ENCODE data around the gene OSBPL2. TPM values are rescaled to one million over a fixed set of nuclear protein-coding genes. Genes with fewer than 3 reads are reported as not detected.

Gene OSBPL2
- total RNA-seq, 1 experiment from 2014 or later, result 26.3 TPM

DNA sequence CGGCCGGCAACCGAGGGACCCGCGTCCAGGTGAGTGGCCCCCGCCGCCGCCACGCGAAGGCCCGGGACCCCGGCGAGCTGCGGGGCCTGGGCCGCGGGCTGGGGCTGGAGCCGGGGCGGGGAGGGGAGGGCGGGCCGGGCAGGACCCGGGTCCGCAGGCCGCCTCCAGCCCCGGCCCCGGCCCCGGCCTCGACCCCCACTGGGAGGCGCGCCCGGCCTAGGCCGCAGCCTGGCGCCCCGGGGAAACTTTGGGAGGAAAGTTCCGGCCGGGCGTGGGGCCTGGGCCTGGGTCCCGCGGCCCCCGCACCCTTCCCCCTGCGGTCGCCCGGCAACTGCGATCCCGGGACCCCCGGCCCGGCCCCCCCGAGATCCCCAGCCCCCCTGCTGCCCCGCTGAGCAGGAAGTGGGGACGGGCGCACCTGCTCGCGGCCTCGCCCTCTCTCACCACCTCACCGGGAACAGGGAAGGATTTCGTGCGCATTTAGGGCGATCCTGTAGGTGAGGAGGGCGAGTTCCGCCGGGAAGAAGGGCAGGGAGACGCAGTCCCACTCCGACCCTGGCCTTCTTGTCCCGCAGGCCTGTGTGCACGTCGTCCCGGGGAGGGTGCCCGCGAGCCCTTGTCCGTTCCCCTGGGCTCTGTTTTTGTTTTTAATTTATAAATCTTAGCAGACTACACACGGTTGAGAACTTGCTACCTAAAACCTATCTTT lies 402 bp downstream of the OSBPL2 start:
- intact Hi-C loops (cut with micrococcal nuclease; ENCODE audit: unreplicated experiment), result no loop called here

DNA sequence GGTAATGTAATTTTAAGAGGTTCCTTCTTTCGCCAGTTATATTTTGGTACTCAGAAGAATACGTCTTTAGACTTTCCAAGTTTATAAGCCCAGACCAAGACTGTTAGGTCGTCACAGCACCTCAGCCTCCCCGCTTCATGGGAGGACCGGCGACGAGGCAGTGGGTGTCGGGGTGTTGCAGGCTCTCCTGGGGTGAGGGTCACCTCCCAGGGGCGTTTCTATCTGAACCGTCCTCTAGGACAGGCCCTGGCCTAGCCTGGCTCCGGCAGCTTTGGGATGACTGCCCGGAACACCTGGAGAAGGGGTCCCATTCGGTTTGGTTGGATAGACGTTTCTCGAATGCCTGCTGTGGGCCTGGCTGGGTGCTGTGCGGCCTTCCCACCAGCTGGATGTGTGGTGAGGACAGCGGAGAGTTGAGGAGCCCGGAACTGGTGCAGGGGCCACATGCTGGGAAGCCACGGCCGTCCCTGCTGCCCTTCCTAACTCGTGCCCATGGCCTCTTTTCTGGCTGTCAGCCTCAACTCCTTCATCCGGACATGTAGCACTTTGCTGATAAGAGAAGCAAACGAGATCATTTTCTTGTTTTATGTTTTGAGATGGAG lies 1.1 kb downstream of the OSBPL2 start:
- ChIA-PET POLR2A (ENCODE audit: low non-redundant PET) (no interaction called here), CTCF (no interaction called here)
- H3K27ac ChIP-seq (ENCODE audit: low read depth, low read length, poor library complexity, severe bottlenecking), result peak overlapping the region; percentile 63
- TF ChIP-seq, protein P1, sequence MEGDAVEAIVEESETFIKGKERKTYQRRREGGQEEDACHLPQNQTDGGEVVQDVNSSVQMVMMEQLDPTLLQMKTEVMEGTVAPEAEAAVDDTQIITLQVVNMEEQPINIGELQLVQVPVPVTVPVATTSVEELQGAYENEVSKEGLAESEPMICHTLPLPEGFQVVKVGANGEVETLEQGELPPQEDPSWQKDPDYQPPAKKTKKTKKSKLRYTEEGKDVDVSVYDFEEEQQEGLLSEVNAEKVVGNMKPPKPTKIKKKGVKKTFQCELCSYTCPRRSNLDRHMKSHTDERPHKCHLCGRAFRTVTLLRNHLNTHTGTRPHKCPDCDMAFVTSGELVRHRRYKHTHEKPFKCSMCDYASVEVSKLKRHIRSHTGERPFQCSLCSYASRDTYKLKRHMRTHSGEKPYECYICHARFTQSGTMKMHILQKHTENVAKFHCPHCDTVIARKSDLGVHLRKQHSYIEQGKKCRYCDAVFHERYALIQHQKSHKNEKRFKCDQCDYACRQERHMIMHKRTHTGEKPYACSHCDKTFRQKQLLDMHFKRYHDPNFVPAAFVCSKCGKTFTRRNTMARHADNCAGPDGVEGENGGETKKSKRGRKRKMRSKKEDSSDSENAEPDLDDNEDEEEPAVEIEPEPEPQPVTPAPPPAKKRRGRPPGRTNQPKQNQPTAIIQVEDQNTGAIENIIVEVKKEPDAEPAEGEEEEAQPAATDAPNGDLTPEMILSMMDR (conservative IDR thresholded peaks at IDR 0.05; ENCODE audit: low read depth, low read length), result no peak
- no peak for TF ChIP-seq EZH2 (IDR thresholded peaks at IDR 0.05; ENCODE audit: borderline replicate concordance, low read depth, low read length, poor library complexity, severe bottlenecking)
- no peaks in the 10 kb centered on the region for H3K36me3 ChIP-seq (ENCODE audit: insufficient read depth, low read length, poor library complexity, severe bottlenecking)
- no TSS peak for BruUV-seq (replicated peaks)
- H3K9me3 ChIP-seq (ENCODE audit: low read depth, low read length, poor library complexity, severe bottlenecking), result no peaks in the 10 kb centered on the region
- H3K27me3 ChIP-seq (replicated peaks; ENCODE audit: insufficient read depth, low read depth, low read length, poor library complexity), result no peaks in the 10 kb centered on the region
- no peaks in the 10 kb centered on the region for H3K4me1 ChIP-seq (ENCODE audit: insufficient read depth, low read length, poor library complexity, severe bottlenecking)
- H3K4me3 ChIP-seq (ENCODE audit: low read depth, low read length, poor library complexity, severe bottlenecking), result peak overlapping the region; percentile 73
- intact Hi-C loops (cut with micrococcal nuclease; ENCODE audit: unreplicated experiment), result no loop called here
- DNase-seq (ENCODE audit: low spot score), result no peak

More for the DNA sequence above, 402 bp downstream of the OSBPL2 start:
- ChIA-PET CTCF (no interaction called here), POLR2A (ENCODE audit: low non-redundant PET) (no interaction called here)
- peak overlapping the region; percentile 63 for H3K27ac ChIP-seq (ENCODE audit: low read depth, low read length, poor library complexity, severe bottlenecking)
- no peaks in the 10 kb centered on the region for H3K36me3 ChIP-seq (ENCODE audit: insufficient read depth, low read length, poor library complexity, severe bottlenecking)
- peak overlapping the region; percentile 73 for H3K4me3 ChIP-seq (ENCODE audit: low read depth, low read length, poor library complexity, severe bottlenecking)
- H3K27me3 ChIP-seq (replicated peaks; ENCODE audit: insufficient read depth, low read depth, low read length, poor library complexity), result no peaks in the 10 kb centered on the region
- no TSS peak for BruUV-seq (replicated peaks)
- DNase-seq (ENCODE audit: low spot score), result no peak
- no peak for TF ChIP-seq EZH2 (IDR thresholded peaks at IDR 0.05; ENCODE audit: borderline replicate concordance, low read depth, low read length, poor library complexity, severe bottlenecking)
- H3K9me3 ChIP-seq (ENCODE audit: low read depth, low read length, poor library complexity, severe bottlenecking), result no peaks in the 10 kb centered on the region
- H3K4me1 ChIP-seq (ENCODE audit: insufficient read depth, low read length, poor library complexity, severe bottlenecking), result no peaks in the 10 kb centered on the region

DNA sequence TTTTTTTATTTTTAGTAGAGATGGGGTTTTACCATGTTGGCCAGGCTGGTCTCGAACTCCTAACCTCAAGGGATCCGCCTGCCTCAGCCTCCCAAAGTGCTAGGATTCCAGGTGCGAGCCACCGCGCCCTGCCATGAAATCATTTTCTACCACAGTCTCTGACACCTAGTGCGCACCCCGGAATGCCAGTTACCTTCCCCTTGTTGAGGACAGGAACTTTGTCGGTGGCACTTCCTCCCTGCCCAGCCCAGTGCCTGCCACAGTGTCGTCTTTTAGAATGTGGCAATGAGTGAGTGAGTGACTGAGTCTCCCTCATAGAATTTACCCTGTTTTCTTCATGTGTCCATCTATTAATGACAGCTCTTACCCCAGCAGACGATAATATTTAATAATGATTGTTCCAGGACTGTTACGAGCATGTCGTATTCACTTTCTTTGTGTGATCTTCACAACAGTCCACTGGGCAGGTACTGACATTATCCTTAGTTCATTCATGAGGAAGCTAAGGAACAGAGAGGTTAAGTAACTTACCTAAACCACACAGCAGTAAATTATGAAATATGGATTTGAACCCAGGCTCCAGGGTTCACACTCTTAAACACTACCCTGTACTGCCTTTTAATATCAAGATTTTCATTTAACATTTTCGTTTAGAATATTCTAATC lies 1.8 kb downstream of the OSBPL2 start:
- TSS peak; percentile 47 for BruUV-seq (replicated peaks)
- DNase-seq (ENCODE audit: low spot score), result no peak
- H3K36me3 ChIP-seq (ENCODE audit: insufficient read depth, low read length, poor library complexity, severe bottlenecking), result no peaks in the 10 kb centered on the region
- ChIA-PET CTCF (no interaction called here), POLR2A (ENCODE audit: low non-redundant PET) (no interaction called here)
- no peaks in the 10 kb centered on the region for H3K4me1 ChIP-seq (ENCODE audit: insufficient read depth, low read length, poor library complexity, severe bottlenecking)
- no peak for TF ChIP-seq EZH2 (IDR thresholded peaks at IDR 0.05; ENCODE audit: borderline replicate concordance, low read depth, low read length, poor library complexity, severe bottlenecking)
- TF ChIP-seq, protein P1 (conservative IDR thresholded peaks at IDR 0.05; ENCODE audit: low read depth, low read length), result no peak
- H3K9me3 ChIP-seq (ENCODE audit: low read depth, low read length, poor library complexity, severe bottlenecking), result no peaks in the 10 kb centered on the region
- no peak overlapping the region for H3K4me3 ChIP-seq (ENCODE audit: low read depth, low read length, poor library complexity, severe bottlenecking)
- no peak overlapping the region for H3K27ac ChIP-seq (ENCODE audit: low read depth, low read length, poor library complexity, severe bottlenecking)
- H3K27me3 ChIP-seq (replicated peaks; ENCODE audit: insufficient read depth, low read depth, low read length, poor library complexity), result no peaks in the 10 kb centered on the region
- intact Hi-C loops (cut with micrococcal nuclease; ENCODE audit: unreplicated experiment), result no loop called here
